Gastrocnemius medialis (tissue), 4 donors: ENCODE measurements around the gene PRR23E. TPM values are rescaled to one million over a fixed set of nuclear protein-coding genes. Genes with fewer than 3 reads are reported as not detected.

ENCODE experiments used
- ATAC-seq, 2 donors: fragments of 150-250 bp; one replicate each; pipeline ENCODE4 v1.9.1; 2016
- DNase-seq, 2 donors: peaks; one replicate each; pipeline ENCODE4 v3.0.0-alpha.2; 2019
- H3K27ac ChIP-seq, 4 donors: fragments of 200-600 bp; sonication (generic); 1 replicate in 1 of 4; 2 replicates in 3 of 4; pipeline ENCODE4 v1.5.1; 2016 to 2018; ENCODE audit warnings: mild to moderate bottlenecking in 2 of 4, moderate library complexity in 1 of 4
- H3K27me3 ChIP-seq, 3 donors: fragments of 200-600 bp; sonication (generic) in 2 of 3; 1 replicate in 1 of 3; 2 replicates in 2 of 3; pipeline versions ENCODE4 v1.5.1 to v1.6.0; 2016 to 2019; ENCODE audit warnings: mild to moderate bottlenecking in 1 of 3, moderate library complexity in 1 of 3
- H3K36me3 ChIP-seq, 2 donors: fragments of 200-600 bp; sonication (generic) in 1 of 2; one replicate each; pipeline ENCODE4 v1.5.1; 2017 to 2018
- H3K4me1 ChIP-seq, 2 donors: fragments of 200-600 bp; sonication (generic) in 1 of 2; one replicate each; pipeline ENCODE4 v1.5.1; 2016 to 2017; ENCODE audit warnings: mild to moderate bottlenecking in 2 of 2
- H3K4me3 ChIP-seq, 4 donors: fragments of 200-600 bp; sonication (generic) in 3 of 4; 1 replicate in 1 of 4; 2 replicates in 3 of 4; pipeline ENCODE4 v1.5.1; 2016 to 2019; ENCODE audit warnings: mild to moderate bottlenecking in 2 of 4
- H3K9me3 ChIP-seq, 3 donors: fragments of 200-600 bp; sonication (generic) in 2 of 3; 1 replicate in 1 of 3; 2 replicates in 2 of 3; pipeline ENCODE4 v1.5.1; 2016 to 2019
- POLR2A ChIP-seq, 2 donors: fragments of 450-650 bp; IDR thresholded peaks; one replicate each; pipeline ENCODE4 v1.6.1; 2017; ENCODE audit warnings: antibody characterized with exemption in 2 of 2, mild to moderate bottlenecking in 2 of 2, moderate library complexity in 2 of 2
- in situ Hi-C, 4 donors: fragments of 200-750 bp; cut with MboI; loops; one replicate each; pipeline versions ENCODE4 v1.15.0 to v1.8.0; 2017; ENCODE audit warnings: low sequenced_read_pairs in 4 of 4
- intact Hi-C: fragments of 100-400 bp; cut with DNase I; formaldehyde crosslinking; loops from one replicate; pipeline ENCODE4 v1.15.1; 2023; ENCODE audit warnings: low total_unique reads
- total RNA-seq, 4 donors: library from RNA; depleted of rRNA; stranded (reverse); fragments of >200 nt; gene quantifications; one replicate each; pipeline versions ENCODE4 v1.1.0 to v1.2.3, GENCODE V29; 2016
- TF ChIP-seq, protein P1 (sequence below), 5 experiments: fragments of 450-650 bp in 3 of 5; fragments of 200-600 bp in 2 of 5; sonication (generic) in 2 of 5; IDR thresholded peaks in 4 of 5; conservative IDR thresholded peaks in 1 of 5; 1 replicate in 4 of 5; 2 replicates in 1 of 5; pipeline ENCODE4 v1.5.1; 2016 to 2019; ENCODE audit warnings: antibody characterized with exemption in 5 of 5, mild to moderate bottlenecking in 3 of 5, moderate library complexity in 3 of 5

The PRR23E gene
- total RNA-seq, 4 donors from 2014 or later, result not detected

DNA sequence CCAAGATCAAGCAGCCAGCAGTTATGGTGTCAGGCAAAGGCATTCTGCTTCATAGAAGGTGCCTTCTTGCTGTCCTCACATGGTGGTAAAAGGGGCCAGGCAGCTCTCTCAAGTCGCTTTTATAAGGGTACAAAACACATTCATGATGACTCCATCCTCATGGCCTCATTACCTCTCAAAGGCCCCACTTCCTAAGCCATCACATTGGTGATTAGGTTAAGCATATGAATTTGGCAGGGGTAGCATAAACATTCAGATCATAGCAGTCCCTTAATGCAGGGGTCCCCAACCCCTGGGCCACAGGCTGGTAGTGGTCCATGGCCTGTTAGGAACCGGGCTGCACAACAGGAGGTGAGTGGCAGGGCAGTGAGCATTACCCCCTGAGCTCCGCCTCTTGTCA is 42.8 kb downstream of the PRR23E start:
- Histone ChIP-seq H3K36me3 (no peaks in the 10 kb centered on the region), H3K27me3 (no peaks in the 10 kb centered on the region), H3K27ac (no peak overlapping the region), H3K9me3 (no peaks in the 10 kb centered on the region), H3K4me1 (no peaks in the 10 kb centered on the region), H3K4me3 (no peak overlapping the region)
- no peak for TF ChIP-seq POLR2A (IDR thresholded peaks at IDR 0.05)
- TF ChIP-seq, protein P1, sequence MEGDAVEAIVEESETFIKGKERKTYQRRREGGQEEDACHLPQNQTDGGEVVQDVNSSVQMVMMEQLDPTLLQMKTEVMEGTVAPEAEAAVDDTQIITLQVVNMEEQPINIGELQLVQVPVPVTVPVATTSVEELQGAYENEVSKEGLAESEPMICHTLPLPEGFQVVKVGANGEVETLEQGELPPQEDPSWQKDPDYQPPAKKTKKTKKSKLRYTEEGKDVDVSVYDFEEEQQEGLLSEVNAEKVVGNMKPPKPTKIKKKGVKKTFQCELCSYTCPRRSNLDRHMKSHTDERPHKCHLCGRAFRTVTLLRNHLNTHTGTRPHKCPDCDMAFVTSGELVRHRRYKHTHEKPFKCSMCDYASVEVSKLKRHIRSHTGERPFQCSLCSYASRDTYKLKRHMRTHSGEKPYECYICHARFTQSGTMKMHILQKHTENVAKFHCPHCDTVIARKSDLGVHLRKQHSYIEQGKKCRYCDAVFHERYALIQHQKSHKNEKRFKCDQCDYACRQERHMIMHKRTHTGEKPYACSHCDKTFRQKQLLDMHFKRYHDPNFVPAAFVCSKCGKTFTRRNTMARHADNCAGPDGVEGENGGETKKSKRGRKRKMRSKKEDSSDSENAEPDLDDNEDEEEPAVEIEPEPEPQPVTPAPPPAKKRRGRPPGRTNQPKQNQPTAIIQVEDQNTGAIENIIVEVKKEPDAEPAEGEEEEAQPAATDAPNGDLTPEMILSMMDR (IDR thresholded peaks at IDR 0.05 in 4 of 5, conservative IDR thresholded peaks at IDR 0.05 in 1 of 5), result no peak
- intact Hi-C loops, result no loop called here
- DNase-seq, result no peak
- in situ Hi-C loops, result no loop called here
- ATAC-seq, result no peak

DNA sequence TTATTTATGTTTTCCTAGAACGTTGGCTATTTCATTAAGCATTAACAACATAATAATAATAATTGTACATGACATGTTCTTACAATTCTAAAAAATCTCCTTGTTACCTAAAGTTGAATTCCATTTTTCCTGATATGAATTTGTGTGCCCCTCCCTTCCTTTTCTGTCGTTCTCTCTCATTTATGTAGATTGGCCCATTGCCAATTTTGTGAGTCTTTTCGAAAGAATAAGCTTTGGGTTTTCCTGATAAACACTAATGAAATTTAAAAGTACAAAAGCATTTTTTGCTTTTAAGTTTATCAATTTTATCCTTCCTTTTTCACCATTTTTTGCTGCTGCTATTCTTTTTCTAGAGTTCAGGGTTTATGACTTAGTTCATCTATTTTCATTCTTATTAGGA is 44.9 kb downstream of the PRR23E start:
- H3K27me3 ChIP-seq, result peaks cover 0 to 4% (median 0%) of the 10 kb centered on the region in 3 donors
- intact Hi-C loops (no loop called here), in situ Hi-C loops (no loop called here)
- no peak for TF ChIP-seq POLR2A (IDR thresholded peaks at IDR 0.05)
- TF ChIP-seq, protein P1 (IDR thresholded peaks at IDR 0.05 in 4 of 5, conservative IDR thresholded peaks at IDR 0.05 in 1 of 5), result no peak
- H3K4me1 ChIP-seq, result no peaks in the 10 kb centered on the region
- H3K36me3 ChIP-seq, result no peaks in the 10 kb centered on the region
- ATAC-seq, result no peak
- no peaks in the 10 kb centered on the region for H3K9me3 ChIP-seq
- no peak overlapping the region for H3K4me3 ChIP-seq
- DNase-seq, result no peak
- H3K27ac ChIP-seq, result no peak overlapping the region

DNA sequence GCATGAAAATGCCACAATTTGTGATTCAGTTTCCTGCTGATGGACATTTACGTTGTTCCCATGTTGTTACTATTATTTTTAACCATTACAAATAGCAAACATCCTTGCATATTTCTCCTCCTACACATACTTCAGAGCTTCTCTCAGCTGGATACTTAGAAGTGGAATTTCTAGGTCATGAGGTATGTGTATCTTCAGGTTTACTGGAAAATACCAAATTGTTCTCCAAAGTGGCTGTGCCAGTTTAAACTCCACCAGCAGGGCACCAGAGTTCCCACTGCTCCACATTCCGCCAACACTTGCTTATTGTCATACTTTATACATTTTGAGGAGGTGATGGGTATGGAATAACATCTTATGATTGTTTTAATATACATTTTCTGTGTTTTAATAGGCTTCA is 45.7 kb downstream of the PRR23E start:
- Histone ChIP-seq H3K4me1 (no peaks in the 10 kb centered on the region), H3K9me3 (no peaks in the 10 kb centered on the region), H3K4me3 (no peak overlapping the region), H3K36me3 (no peaks in the 10 kb centered on the region), H3K27ac (no peak overlapping the region), H3K27me3 (peaks cover 0 to 4% (median 0%) of the 10 kb centered on the region in 3 donors)
- intact Hi-C loops, result no loop called here
- in situ Hi-C loops, result no loop called here
- ATAC-seq (no peak), DNase-seq (no peak)
- TF ChIP-seq, protein P1 (IDR thresholded peaks at IDR 0.05 in 4 of 5, conservative IDR thresholded peaks at IDR 0.05 in 1 of 5), result no peak
- TF ChIP-seq POLR2A (IDR thresholded peaks at IDR 0.05), result no peak

DNA sequence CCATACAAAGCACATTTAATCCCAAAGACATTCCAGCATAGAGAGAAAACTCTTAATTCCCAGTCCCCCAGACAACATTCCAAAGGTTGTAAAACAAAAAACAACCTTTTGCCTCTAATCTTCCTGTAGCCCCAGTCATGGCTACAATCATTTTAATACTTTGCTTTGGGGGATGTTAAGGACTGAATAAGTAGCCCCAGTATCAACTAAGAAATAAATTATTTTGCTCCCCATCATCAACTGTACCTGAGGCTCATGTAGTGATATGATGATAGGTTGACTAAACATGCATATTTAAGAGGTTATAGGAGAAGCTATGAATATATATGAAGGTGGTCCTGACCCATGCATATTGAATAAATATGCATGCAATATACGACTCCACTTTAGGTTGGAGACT is 54.4 kb downstream of the PRR23E start:
- Histone ChIP-seq H3K27me3 (peaks cover 0 to 4% (median 0%) of the 10 kb centered on the region in 3 donors), H3K4me1 (no peaks in the 10 kb centered on the region), H3K36me3 (no peaks in the 10 kb centered on the region), H3K27ac (no peak overlapping the region), H3K4me3 (no peak overlapping the region), H3K9me3 (no peaks in the 10 kb centered on the region)
- intact Hi-C loops, result no loop called here
- in situ Hi-C loops, result no loop called here
- DNase-seq, result no peak
- ATAC-seq, result no peak
- TF ChIP-seq, protein P1 (IDR thresholded peaks at IDR 0.05 in 4 of 5, conservative IDR thresholded peaks at IDR 0.05 in 1 of 5), result no peak
- TF ChIP-seq POLR2A (IDR thresholded peaks at IDR 0.05), result no peak

Other genes with a start within 250 kb of the PRR23E start
- 10 to 100 TPM; 12.7 to 27.9 (median 19.5) TPM for gene PLXNA1, start 210.0 kb upstream of the PRR23E start, total RNA-seq
- gene PRR20G, start 94.9 kb downstream of the PRR23E start, total RNA-seq, result not detected